ENCODE results near the gene CAMKMT.

Gene CAMKMT

GRCh38 chr2:44347526-44347925, 14.2 kb upstream of the CAMKMT start:
- no peak for TF ChIP-seq CTCF (IDR thresholded peaks at IDR 0.05; ENCODE audit: low read depth, low read length)
- H3K4me3 ChIP-seq (ENCODE audit: low read depth, low read length) = no peak overlapping the region

DNA sequence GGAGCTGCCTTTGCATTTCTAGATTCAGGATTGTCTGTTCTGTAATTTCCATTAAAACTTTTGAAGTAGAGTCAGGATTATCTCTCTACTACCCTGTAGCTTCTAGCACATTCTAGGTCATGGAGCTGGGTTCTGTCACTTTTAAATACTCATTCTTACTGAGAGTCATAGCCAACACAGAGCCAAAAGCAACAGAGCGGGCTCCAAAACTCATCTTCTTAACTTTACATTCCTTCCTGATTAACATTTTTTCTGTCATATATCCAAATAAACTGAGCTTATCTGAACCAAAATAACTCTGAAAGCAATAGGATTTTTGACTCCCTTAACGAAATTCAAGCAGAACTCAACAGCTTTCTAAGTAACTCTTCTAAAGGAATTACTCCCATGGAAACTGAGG, 13.3 kb upstream of the CAMKMT start:
- no peak for TF ChIP-seq CTCF (IDR thresholded peaks at IDR 0.05; ENCODE audit: low read depth, low read length)
- H3K4me3 ChIP-seq (ENCODE audit: low read depth, low read length) = no peak overlapping the region

- TF ChIP-seq CTCF (IDR thresholded peaks at IDR 0.05; ENCODE audit: low read depth, low read length) = no peak
- no peak overlapping the region for H3K4me3 ChIP-seq (ENCODE audit: low read depth, low read length)
These were observed 12.2 kb upstream of the CAMKMT start for GRCh38 chr2:44349506-44349905.

- TF ChIP-seq CTCF (IDR thresholded peaks at IDR 0.05; ENCODE audit: low read depth, low read length) = no peak
- H3K4me3 ChIP-seq (ENCODE audit: low read depth, low read length) = no peak overlapping the region
These were observed 10.7 kb upstream of the CAMKMT start for GRCh38 chr2:44351088-44351487.

DNA sequence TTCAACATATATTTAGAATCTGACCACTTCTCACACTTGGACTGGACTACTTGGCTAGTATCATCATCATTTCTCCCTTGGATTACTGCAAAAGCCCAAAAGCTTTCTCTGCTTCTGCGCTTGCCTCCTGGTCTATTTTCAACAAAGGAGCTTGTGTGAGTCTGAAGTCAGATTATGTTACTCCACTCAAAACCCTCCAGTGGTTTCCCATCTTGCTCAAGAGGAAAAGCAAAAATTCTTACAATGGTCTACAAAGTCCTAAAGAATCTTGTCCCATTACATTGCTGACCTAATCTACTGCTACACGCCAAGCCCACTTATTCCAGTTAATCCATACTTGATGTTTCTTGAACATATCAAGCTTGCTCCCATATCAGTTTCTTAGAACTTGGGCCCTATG, 10.1 kb upstream of the CAMKMT start:
- TF ChIP-seq CTCF (IDR thresholded peaks at IDR 0.05; ENCODE audit: low read depth, low read length) = no peak
- H3K4me3 ChIP-seq (ENCODE audit: low read depth, low read length) = no peak overlapping the region

GRCh38 chr2:44352510-44352909, 9.2 kb upstream of the CAMKMT start:
- TF ChIP-seq CTCF (IDR thresholded peaks at IDR 0.05; ENCODE audit: low read depth, low read length) = no peak

GRCh38 chr2:44354761-44355160, 7.0 kb upstream of the CAMKMT start:
- H3K4me3 ChIP-seq (ENCODE audit: low read depth, low read length) = no peak overlapping the region
- no peak for TF ChIP-seq CTCF (IDR thresholded peaks at IDR 0.05; ENCODE audit: low read depth, low read length)

More at GRCh38 chr2:44352510-44352909, 9.2 kb upstream of the CAMKMT start:
- no peak overlapping the region for H3K4me3 ChIP-seq (ENCODE audit: low read depth, low read length)
